K562 (cell line): ENCODE measurements around the gene HPD. TPM values are rescaled to one million over a fixed set of nuclear protein-coding genes. Genes with fewer than 3 reads are reported as not detected.

ENCODE experiments used
- ARNT ChIP-seq, 2 experiments: fragments of 450-650 bp; IDR thresholded peaks; 2 replicates each; pipeline ENCODE4 v1.6.1; 2016; ENCODE audit warnings: mild to moderate bottlenecking in 1 of 2
- DNMT1 ChIP-seq: fragments of 450-650 bp; IDR thresholded peaks from 2 replicates; pipeline ENCODE4 v1.6.1; 2016; ENCODE audit warnings: antibody characterized with exemption, mild to moderate bottlenecking
- GMEB1 ChIP-seq: fragments of 250-450 bp; sonication (Bioruptor Pico); IDR thresholded peaks from 2 replicates; pipeline ENCODE4 v1.4.0; 2020; ENCODE audit warnings: mild to moderate bottlenecking
- JUNB ChIP-seq: fragments of 450-650 bp; formaldehyde crosslinking; conservative IDR thresholded peaks from 2 replicates; pipeline ENCODE4 v1.4.0; 2020; ENCODE audit warnings: mild to moderate bottlenecking
- LCOR ChIP-seq: sonication (generic); formaldehyde crosslinking; IDR thresholded peaks from 2 replicates; pipeline ENCODE4 v1.8.0; 2022; ENCODE audit warnings: mild to moderate bottlenecking, missing genetic modification reagents
- NUFIP1 ChIP-seq: fragments of 450-650 bp; IDR thresholded peaks from 2 replicates; pipeline ENCODE4 v1.6.1; 2018; ENCODE audit not compliant: partially characterized antibody
- POLR3G ChIP-seq: IDR thresholded peaks from 2 replicates; pipeline ENCODE4 v1.6.1; 2011; ENCODE audit not compliant: insufficient read length, insufficient replicate concordance; ENCODE audit errors: extremely low read depth
- PRMT5 ChIP-seq: sonication (generic); formaldehyde crosslinking; IDR thresholded peaks from 2 replicates; pipeline ENCODE4 v1.5.0; 2020; ENCODE audit warnings: missing genetic modification reagents
- RB1 ChIP-seq: fragments of 450-650 bp; IDR thresholded peaks from 2 replicates; pipeline ENCODE4 v1.6.1; 2017; ENCODE audit warnings: low read depth, mild to moderate bottlenecking
- SIN3A ChIP-seq, 2 experiments: fragments of 150-350 bp in 1 of 2; IDR thresholded peaks; 2 replicates each; pipeline ENCODE4 v1.6.1; 2011 to 2016; ENCODE audit warnings: borderline replicate concordance in 2 of 2, low read depth in 2 of 2, low read length in 2 of 2, mild to moderate bottlenecking in 2 of 2, moderate library complexity in 2 of 2; ENCODE audit not compliant: control insufficient read depth in 1 of 2
- SMARCE1 ChIP-seq: fragments of 450-650 bp; IDR thresholded peaks from 2 replicates; pipeline ENCODE4 v1.7.1; 2016; ENCODE audit warnings: mild to moderate bottlenecking
- ZNF318 ChIP-seq, 2 experiments: fragments of 450-650 bp; IDR thresholded peaks; 2 replicates each; pipeline ENCODE4 v1.6.1; 2016; ENCODE audit warnings: mild to moderate bottlenecking in 2 of 2, borderline replicate concordance in 1 of 2, low read depth in 1 of 2, moderate library complexity in 1 of 2
- ZNF584 ChIP-seq: fragments of 200-800 bp; sonication (Bioruptor generic); IDR thresholded peaks from 2 replicates; pipeline ENCODE4 v1.6.1; 2016; ENCODE audit warnings: low read depth, mild to moderate bottlenecking, missing genetic modification characterization, missing compliant biosample characterization
- ZNF639 ChIP-seq, 2 experiments: fragments of 200-800 bp in 1 of 2; sonication (Bioruptor generic) in 1 of 2; sonication (generic) in 1 of 2; formaldehyde crosslinking in 1 of 2; IDR thresholded peaks in 1 of 2; conservative IDR thresholded peaks in 1 of 2; 2 replicates each; pipeline versions ENCODE4 v1.5.0 to v1.6.1; 2016 to 2020; ENCODE audit warnings: missing compliant biosample characterization in 1 of 2, missing genetic modification characterization in 1 of 2, missing genetic modification reagents in 1 of 2
- ZNF699 ChIP-seq: fragments of 250-450 bp; sonication (Bioruptor Pico); IDR thresholded peaks from 2 replicates; pipeline ENCODE4 v1.8.0; 2021; ENCODE audit warnings: mild to moderate bottlenecking, moderate library complexity; ENCODE audit not compliant: insufficient replicate concordance
- polyA plus RNA-seq, 8 experiments: library from polyadenylated mRNA; depleted of rRNA in 4 of 8; stranded (reverse) in 5 of 8; unstranded in 3 of 8; fragments of >200 nt; fragmentation: Nextera tagmentation in 2 of 8; fragmentation: Illumina TruSeq in 1 of 8; extraction: Ambion mirVana in 2 of 8; extraction: Trizol in 1 of 8; gene quantifications; 2 replicates each; pipeline versions ENCODE4 v1.2.1 to v1.2.3, GENCODE V29; 2011 to 2014; ENCODE audit warnings: inconsistent platforms in 1 of 8, missing spikeins in 1 of 8
- total RNA-seq, 7 experiments: library from RNA; depleted of rRNA in 6 of 7; stranded (reverse); fragments of >200 nt in 6 of 7; fragmentation: Illumina TruSeq in 2 of 7; extraction: Trizol in 2 of 7; gene quantifications; 2 replicates each; pipeline versions ENCODE4 v1.2.1 to v1.2.3, GENCODE V29; 2011 to 2021; ENCODE audit warnings: low replicate concordance in 1 of 7

HPD gene
- total and polyA plus RNA-seq, 9 of the 15 experiments (the other 6 are each of a cell fraction or from before 2014, with no cell fraction given): 0.06 to 0.29 (median 0.07) TPM; not detected in 4

- TF ChIP-seq ZNF639 (CRISPR knock-in tag; conservative IDR thresholded peaks at IDR 0.05 in 1 of 2, IDR thresholded peaks at IDR 0.05 in 1 of 2) (peak in 1 of 2 experiments; percentile 70; a peak in 2 of 4 replicates), ZNF699 (CRISPR knock-in tag) (no peak), ZNF584 (no peak), PRMT5 (CRISPR knock-in tag) (no peak), ZNF318 (IDR thresholded peaks at IDR 0.05; ENCODE audit: borderline replicate concordance in 1 of 2, low read depth in 1 of 2) (no peak), NUFIP1 (no peak), LCOR (peak; percentile 39; the same call in 1 of the 2 replicates), GMEB1 (no peak), JUNB (no peak), DNMT1 (no peak), ARNT (IDR thresholded peaks at IDR 0.05) (no peak), RB1 (0 out of 2 replicates have a peak, but pooled peaks have one; percentile 15), SIN3A (IDR thresholded peaks at IDR 0.05; ENCODE audit: borderline replicate concordance in 2 of 2, control insufficient read depth in 1 of 2, low read depth in 2 of 2, low read length in 2 of 2) (peak; percentile 23 to 85; a peak in 2 of 4 replicates), SMARCE1 (peak; percentile 56; the same call in 1 of the 2 replicates), POLR3G (no peak)
Measured at GRCh38 chr12:121802843-121803698, 55.6 kb downstream of the HPD start (continued).
